CD8-positive, alpha-beta memory T cell (primary cell): Measurements from ENCODE around the gene OPA3. TPM values are rescaled to one million over a fixed set of nuclear protein-coding genes. Genes with fewer than 3 reads are reported as not detected.
A peak's percentile ranks its signal among the peaks of the same experiment; 100 is the strongest.
"Not testable (repeated sequence)": the region's sequence is repeated elsewhere in the genome, so short reads cannot be mapped to it uniquely, and the experiment has no call there.

Experiments used
- CTCF ChIA-PET: fragments of 350-600 bp; sonication (Branson Sonifier 250); formaldehyde crosslinking; loops from one replicate; lab custom pipeline; 2021; ENCODE audit warnings: antibody characterized with exemption; lab: Charles Lee
- POLR2A ChIA-PET: fragments of 350-600 bp; sonication (Branson Sonifier 250); formaldehyde crosslinking; loops from one replicate; lab custom pipeline; 2021; ENCODE audit warnings: antibody characterized with exemption; lab: Charles Lee
- DNase-seq, 5 donors: peaks; one replicate each; pipeline versions ENCODE4 v3.0.0 to v3.0.0-alpha.2; 2020 to 2022; ENCODE audit warnings: mixed read lengths in 1 of 5
- H3K27ac ChIP-seq: one replicate; pipeline ENCODE4 v1.7.0; 2013; ENCODE audit warnings: low read depth, mild to moderate bottlenecking, low read length, moderate library complexity
- H3K27me3 ChIP-seq: 2 replicates; pipeline ENCODE4 v1.7.0; 2013; ENCODE audit warnings: low read length, mild to moderate bottlenecking; ENCODE audit not compliant: insufficient read depth, poor library complexity, severe bottlenecking
- H3K36me3 ChIP-seq: 2 replicates; pipeline ENCODE4 v1.7.0; 2013; ENCODE audit warnings: mild to moderate bottlenecking, low read length, moderate library complexity; ENCODE audit not compliant: insufficient read depth
- H3K4me1 ChIP-seq: 2 replicates; pipeline ENCODE4 v1.7.0; 2013; ENCODE audit warnings: mild to moderate bottlenecking, low read length, moderate library complexity; ENCODE audit not compliant: insufficient read depth
- H3K4me3 ChIP-seq: 2 replicates; pipeline ENCODE4 v1.7.0; 2013; ENCODE audit warnings: mild to moderate bottlenecking, low read length
- H3K9me3 ChIP-seq: 2 replicates; pipeline ENCODE4 v1.7.0; 2013; ENCODE audit warnings: mild to moderate bottlenecking, low read length
- H3K27ac Mint-ChIP-seq, 8 donors: one replicate each; pipeline ENCODE4 v1.8.0; 2020 to 2021; ENCODE audit warnings: mixed read lengths in 8 of 8, mild to moderate bottlenecking in 6 of 8, inconsistent platforms in 3 of 8, moderate library complexity in 3 of 8
- H3K27me3 Mint-ChIP-seq, 2 donors: one replicate each; pipeline ENCODE4 v1.8.0; 2020 to 2021; ENCODE audit warnings: mixed read lengths in 2 of 2, mild to moderate bottlenecking in 1 of 2, moderate library complexity in 1 of 2
- H3K36me3 Mint-ChIP-seq, 3 donors: one replicate each; pipeline ENCODE4 v1.8.0; 2020 to 2021; ENCODE audit warnings: mixed read lengths in 3 of 3, inconsistent platforms in 1 of 3, mild to moderate bottlenecking in 1 of 3
- H3K4me1 Mint-ChIP-seq, 3 donors: one replicate each; pipeline ENCODE4 v1.8.0; 2020 to 2021; ENCODE audit warnings: mixed read lengths in 3 of 3, inconsistent platforms in 1 of 3, mild to moderate bottlenecking in 1 of 3
- H3K4me3 Mint-ChIP-seq, 7 donors: one replicate each; pipeline ENCODE4 v1.8.0; 2020 to 2021; ENCODE audit warnings: mixed read lengths in 7 of 7, mild to moderate bottlenecking in 6 of 7, moderate library complexity in 4 of 7, inconsistent platforms in 2 of 7
- H3K9me3 Mint-ChIP-seq, 5 donors: one replicate each; pipeline ENCODE4 v1.8.0; 2020 to 2022; ENCODE audit warnings: mixed read lengths in 5 of 5, mild to moderate bottlenecking in 3 of 5, moderate library complexity in 2 of 5, inconsistent platforms in 1 of 5
- polyA plus RNA-seq: library from polyadenylated mRNA; unstranded; fragments of 300-500 nt; fragmentation: Illumina TruSeq; gene quantifications from one replicate; pipeline ENCODE4 v1.2.3, GENCODE V29; 2021
- total RNA-seq, 2 experiments: library from RNA; stranded (reverse); gene quantifications; one replicate each; pipeline ENCODE4 v1.2.3, GENCODE V29; 2021

The OPA3 gene
- total and polyA plus RNA-seq, 3 experiments from 2014 or later = 14.2 to 18.1 (median 17.5) TPM

GRCh38 chr19:45621389-45621788 lies 36.8 kb upstream of the OPA3 start:
- Histone ChIP-seq H3K36me3 (peaks cover 6% of the 10 kb centered on the region), H3K9me3 (no peaks in the 10 kb centered on the region), H3K4me1 (no peaks in the 10 kb centered on the region), H3K27ac (no peak overlapping the region), H3K4me3 (no peak overlapping the region), H3K27me3 (no peaks in the 10 kb centered on the region)
- ChIA-PET POLR2A (no interaction called here), CTCF (no interaction called here)
- H3K4me3 Mint-ChIP-seq = no peak overlapping the region
- no peaks in the 10 kb centered on the region for H3K27me3 Mint-ChIP-seq
- peaks cover 2 to 5% (median 3%) of the 10 kb centered on the region in 3 donors for H3K4me1 Mint-ChIP-seq
- H3K9me3 Mint-ChIP-seq = no peaks in the 10 kb centered on the region
- peak overlapping the region in 1 of 8 donors; percentile 77 for H3K27ac Mint-ChIP-seq
- no peak for DNase-seq
- H3K36me3 Mint-ChIP-seq = peaks cover 0 to 71% (median 17%) of the 10 kb centered on the region in 3 donors

GRCh38 chr19:45616704-45617017 lies 32.1 kb upstream of the OPA3 start:
- Histone ChIP-seq H3K4me1 (no peaks in the 10 kb centered on the region), H3K27me3 (no peaks in the 10 kb centered on the region), H3K27ac (no peak overlapping the region), H3K36me3 (peaks cover 21% of the 10 kb centered on the region), H3K4me3 (no peak overlapping the region), H3K9me3 (no peaks in the 10 kb centered on the region)
- Mint-ChIP-seq H3K27ac (peak overlapping the region in 2 of 8 donors; percentile 11 to 83), H3K4me3 (no peak overlapping the region), H3K27me3 (no peaks in the 10 kb centered on the region), H3K36me3 (peaks cover 6 to 75% (median 12%) of the 10 kb centered on the region in 3 donors), H3K9me3 (no peaks in the 10 kb centered on the region), H3K4me1 (peaks cover 7 to 17% (median 11%) of the 10 kb centered on the region in 3 donors)
- ChIA-PET CTCF (interaction anchor here (2.9 kb wide), 1 partner anchor 25 kb away, joined by 14 read pairs; no protein-coding TSS in a partner anchor), POLR2A (no interaction called here)
- no peak for DNase-seq

GRCh38 chr19:45615795-45616703 lies 31.4 kb upstream of the OPA3 start:
- H3K4me3 Mint-ChIP-seq = no peak overlapping the region
- peaks cover 7 to 17% (median 11%) of the 10 kb centered on the region in 3 donors for H3K4me1 Mint-ChIP-seq
- Histone ChIP-seq H3K9me3 (no peaks in the 10 kb centered on the region), H3K4me3 (no peak overlapping the region), H3K27me3 (no peaks in the 10 kb centered on the region), H3K36me3 (peaks cover 21% of the 10 kb centered on the region), H3K27ac (no peak overlapping the region), H3K4me1 (no peaks in the 10 kb centered on the region)
- peak overlapping the region in 6 of 8 donors; percentile 47 to 87 (median 70) for H3K27ac Mint-ChIP-seq
- H3K27me3 Mint-ChIP-seq = no peaks in the 10 kb centered on the region
- ChIA-PET POLR2A (interaction anchor here (0.7 kb wide), 1 partner anchor 188 kb away, joined by 4 read pairs; no protein-coding TSS in a partner anchor), CTCF (interaction anchor here (2.9 kb wide), 1 partner anchor 26 kb away, joined by 14 read pairs; no protein-coding TSS in a partner anchor)
- H3K36me3 Mint-ChIP-seq = peaks cover 6 to 75% (median 12%) of the 10 kb centered on the region in 3 donors
- H3K9me3 Mint-ChIP-seq = no peaks in the 10 kb centered on the region
- peak; percentile 65 to 76 (median 69) for DNase-seq

- Mint-ChIP-seq H3K4me1 (peaks cover 7 to 17% (median 11%) of the 10 kb centered on the region in 3 donors), H3K36me3 (peaks cover 6 to 73% (median 12%) of the 10 kb centered on the region in 3 donors)
- H3K27ac ChIP-seq, H3K27me3 Mint-ChIP-seq, H3K9me3 ChIP-seq, H3K9me3 Mint-ChIP-seq, H3K4me3 Mint-ChIP-seq, H3K4me1 ChIP-seq, CTCF ChIA-PET, DNase-seq, H3K27ac Mint-ChIP-seq, H3K27me3 ChIP-seq, H3K4me3 ChIP-seq: not testable (repeated sequence)
- peaks cover 21% of the 10 kb centered on the region for H3K36me3 ChIP-seq
- POLR2A ChIA-PET = interaction anchor here (0.7 kb wide), 1 partner anchor 187 kb away, joined by 4 read pairs; no protein-coding TSS in a partner anchor
Measured at GRCh38 chr19:45615056-45615455, 30.5 kb upstream of the OPA3 start.

- peaks cover 21% of the 10 kb centered on the region for H3K36me3 ChIP-seq
- POLR2A ChIA-PET = no interaction called here
- H3K4me3 Mint-ChIP-seq = no peak overlapping the region
Measured at GRCh38 chr19:45613926-45614725, 29.5 kb upstream of the OPA3 start.

GRCh38 chr19:45608948-45609347 lies 24.3 kb upstream of the OPA3 start:
- Histone ChIP-seq H3K27ac (no peak overlapping the region), H3K4me1 (peaks cover 8% of the 10 kb centered on the region), H3K36me3 (peaks cover 13% of the 10 kb centered on the region), H3K9me3 (no peaks in the 10 kb centered on the region), H3K4me3 (no peak overlapping the region), H3K27me3 (no peaks in the 10 kb centered on the region)
- ChIA-PET POLR2A (no interaction called here), CTCF (no interaction called here)
- Mint-ChIP-seq H3K9me3 (peaks cover 0 to 6% (median 0%) of the 10 kb centered on the region in 5 donors), H3K4me3 (no peak overlapping the region), H3K27me3 (no peaks in the 10 kb centered on the region), H3K4me1 (peaks cover 3 to 6% (median 5%) of the 10 kb centered on the region in 3 donors), H3K36me3 (peaks cover 13 to 47% (median 17%) of the 10 kb centered on the region in 3 donors), H3K27ac (peak overlapping the region in 3 of 8 donors; percentile 9 to 81 (median 21))
- no peak for DNase-seq

More at GRCh38 chr19:45613926-45614725, 29.5 kb upstream of the OPA3 start:
- H3K9me3 Mint-ChIP-seq = peaks cover 0 to 1% (median 0%) of the 10 kb centered on the region in 5 donors
- no peaks in the 10 kb centered on the region for H3K27me3 Mint-ChIP-seq
- H3K36me3 Mint-ChIP-seq = peaks cover 14 to 74% (median 18%) of the 10 kb centered on the region in 3 donors
- Histone ChIP-seq H3K9me3 (no peaks in the 10 kb centered on the region), H3K27me3 (no peaks in the 10 kb centered on the region), H3K27ac (no peak overlapping the region), H3K4me3 (no peak overlapping the region), H3K4me1 (no peaks in the 10 kb centered on the region)
- CTCF ChIA-PET = interaction anchor here (1.4 to 2.2 kb wide), 4 partner anchors 10 to 38 kb away, joined by 3 to 12 read pairs (median 4); no protein-coding TSS in a partner anchor
- H3K27ac Mint-ChIP-seq = peak overlapping the region in 7 of 8 donors; percentile 40 to 92 (median 73)
- DNase-seq = no peak
- H3K4me1 Mint-ChIP-seq = peaks cover 7 to 17% (median 11%) of the 10 kb centered on the region in 3 donors

GRCh38 chr19:45607071-45608029 lies 22.7 kb upstream of the OPA3 start:
- Histone ChIP-seq H3K9me3 (no peaks in the 10 kb centered on the region), H3K36me3 (no peaks in the 10 kb centered on the region), H3K4me3 (peak overlapping the region; percentile 25), H3K4me1 (peaks cover 8% of the 10 kb centered on the region), H3K27me3 (peaks cover 11% of the 10 kb centered on the region), H3K27ac (no peak overlapping the region)
- Mint-ChIP-seq H3K27me3 (peaks cover 10 to 11% of the 10 kb centered on the region in 2 donors), H3K4me1 (peaks cover 4 to 9% (median 9%) of the 10 kb centered on the region in 3 donors), H3K27ac (peak overlapping the region in 4 of 8 donors; percentile 68 to 85 (median 79)), H3K9me3 (peaks cover 0 to 6% (median 0%) of the 10 kb centered on the region in 5 donors), H3K4me3 (peak overlapping the region in 2 of 7 donors; percentile 32 to 68), H3K36me3 (peaks cover 13 to 31% (median 13%) of the 10 kb centered on the region in 3 donors)
- CTCF ChIA-PET = interaction anchor here (0.8 to 6.9 kb wide), 5 partner anchors 23 to 39 kb away, joined by 3 to 78 read pairs (median 3); partner anchors contain the start of gene EML2
- peak; percentile 19 to 62 (median 23) for DNase-seq
- POLR2A ChIA-PET = no interaction called here
